NK-92 (cell line): ENCODE data around the gene PLEKHM3.
"Not testable (repeated sequence)": the region's sequence is repeated elsewhere in the genome, so short reads cannot be mapped to it uniquely, and the experiment has no call there.

Experiments used
- DNase-seq: peaks from one replicate; lab custom pipeline; 2025; ENCODE audit not compliant: unreplicated experiment; lab: John Stamatoyannopoulos, UW

Gene PLEKHM3

GRCh38 chr2:208037564-208038487 is 12.5 kb upstream of the PLEKHM3 start:
- DNase-seq: no peak

GRCh38 chr2:208036357-208036756 is 11.0 kb upstream of the PLEKHM3 start:
- no peak for DNase-seq

GRCh38 chr2:208034503-208035140 is 9.3 kb upstream of the PLEKHM3 start:
- DNase-seq: no peak

GRCh38 chr2:208033701-208034502 is 8.6 kb upstream of the PLEKHM3 start:
- no peak for DNase-seq

- DNase-seq: no peak
Measured at GRCh38 chr2:208031608-208032019, 6.3 kb upstream of the PLEKHM3 start.

GRCh38 chr2:208025814-208026184 is 472 bp upstream of the PLEKHM3 start:
- no peak for DNase-seq

GRCh38 chr2:208024091-208024490 is 1.2 kb downstream of the PLEKHM3 start:
- no peak for DNase-seq

- no peak for DNase-seq
Measured at GRCh38 chr2:208020253-208020652, 5.1 kb downstream of the PLEKHM3 start.

- not testable (repeated sequence) for DNase-seq
Measured at GRCh38 chr2:208018124-208018712, 7.1 kb downstream of the PLEKHM3 start.

- DNase-seq: no peak
Measured at GRCh38 chr2:208017721-208018120, 7.6 kb downstream of the PLEKHM3 start.

- no peak for DNase-seq
Measured at GRCh38 chr2:208015475-208015874, 9.9 kb downstream of the PLEKHM3 start.

- DNase-seq: no peak
Measured at GRCh38 chr2:208013285-208014178, 11.8 kb downstream of the PLEKHM3 start.

GRCh38 chr2:208012449-208012848 is 12.9 kb downstream of the PLEKHM3 start:
- no peak for DNase-seq

- no peak for DNase-seq
Measured at GRCh38 chr2:208010506-208010905, 14.8 kb downstream of the PLEKHM3 start.

GRCh38 chr2:208006833-208007232 is 18.5 kb downstream of the PLEKHM3 start:
- no peak for DNase-seq

GRCh38 chr2:208006337-208006736 is 19.0 kb downstream of the PLEKHM3 start:
- DNase-seq: no peak

GRCh38 chr2:208001924-208002323 is 23.4 kb downstream of the PLEKHM3 start:
- no peak for DNase-seq

GRCh38 chr2:208000701-208001395 is 24.5 kb downstream of the PLEKHM3 start:
- no peak for DNase-seq

- DNase-seq: no peak
Measured at GRCh38 chr2:207996848-207997247, 28.5 kb downstream of the PLEKHM3 start.

GRCh38 chr2:207995887-207996286 is 29.4 kb downstream of the PLEKHM3 start:
- no peak for DNase-seq
